ENCODE results near the gene NBEA.

DNA sequence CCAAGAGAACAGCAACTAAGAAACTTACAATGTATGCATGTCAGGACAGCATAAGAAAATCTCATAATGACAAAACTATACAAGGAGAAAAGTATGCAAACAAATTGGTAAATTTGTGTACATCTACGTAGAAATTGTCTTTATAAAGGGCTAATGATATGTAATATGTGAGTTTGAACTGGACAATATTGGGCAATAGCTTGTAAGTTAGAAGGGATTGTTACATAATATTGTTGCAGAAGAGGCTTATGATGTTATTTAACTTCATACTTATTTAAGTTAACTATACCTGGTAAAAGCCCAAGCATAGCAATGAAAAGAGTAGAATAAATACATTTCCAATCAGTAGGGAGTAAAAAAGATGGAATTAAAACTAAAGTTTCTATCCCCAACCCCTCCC, 400.4 kb downstream of the NBEA start:
- no peak for TF ChIP-seq ZNF274 (IDR thresholded peaks at IDR 0.05; ENCODE audit: low read depth, low read length)
- TF ChIP-seq SUZ12 (IDR thresholded peaks at IDR 0.05; ENCODE audit: extremely low read depth, insufficient read depth, insufficient read length): no peak
- no peak for TF ChIP-seq YY1 (IDR thresholded peaks at IDR 0.05; ENCODE audit: insufficient read depth, insufficient read length)

All from NT2/D1 (cell line).